H4 (cell line): ENCODE results near the gene PARD6A. TPM values are rescaled to one million over a fixed set of nuclear protein-coding genes. Genes with fewer than 3 reads are reported as not detected.

ENCODE experiments used
- DNase-seq: peaks from one replicate; pipeline ENCODE4 v3.0.0-alpha.2; 2015; ENCODE audit warnings: low spot score
- total RNA-seq: library from RNA; depleted of rRNA; stranded (reverse); fragments of >200 nt; shearing (Covaris generic); gene quantifications from 2 replicates; pipeline ENCODE4 v1.2.3, GENCODE V29; 2014

Gene PARD6A
- total RNA-seq, 1 experiment from 2014 or later = not detected

GRCh38 chr16:67666559-67667452 lies 6.0 kb downstream of the PARD6A start, which contains the start of the genes C16orf86 and ENKD1:
Gene C16orf86 (plus strand): TSS chr16:67666814. CDS start chr16:67666971, 157 bp downstream.
Gene ENKD1 (minus strand): TSS chr16:67666750. CDS start chr16:67666442, 308 bp downstream.
- DNase-seq = peak; percentile 44

GRCh38 chr16:67667453-67667816 lies 6.7 kb downstream of the PARD6A start:
- DNase-seq = no peak

- peak; percentile 90 for DNase-seq
These were observed 7.2 kb downstream of the PARD6A start for GRCh38 chr16:67667817-67668494.

DNA sequence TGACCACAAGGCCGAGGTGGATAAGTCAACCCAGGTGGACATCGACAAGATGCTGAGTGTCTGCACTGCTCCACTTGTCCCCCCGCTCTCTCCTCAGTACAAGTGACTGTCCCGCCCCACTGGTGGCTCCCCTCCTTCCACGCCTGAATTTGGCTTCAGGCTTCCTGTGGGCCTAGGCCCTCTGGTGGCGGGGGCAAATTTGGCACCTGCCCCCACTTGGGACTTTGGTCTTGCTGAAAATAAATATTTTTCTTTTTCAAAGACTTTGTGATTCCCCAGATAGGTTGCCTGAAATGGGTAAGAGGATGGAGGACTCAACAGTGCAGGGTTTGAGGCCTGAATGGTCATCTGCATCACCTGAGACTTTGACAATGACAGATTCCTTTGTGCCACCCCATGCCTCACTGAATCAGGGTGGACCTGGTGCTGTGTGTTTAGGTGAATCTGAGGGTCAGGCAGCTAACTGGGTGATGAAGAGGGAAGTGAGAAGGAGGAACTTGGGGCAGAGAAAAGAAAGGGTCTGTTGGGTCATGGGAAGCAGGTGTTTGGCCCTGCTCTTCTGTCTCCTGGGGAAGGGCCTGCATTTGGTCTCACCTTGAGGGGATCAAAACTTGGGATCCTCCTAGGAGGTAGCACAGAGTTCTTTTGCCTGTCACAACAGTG lies 7.9 kb downstream of the PARD6A start:
- no peak for DNase-seq

- no peak for DNase-seq
These were observed 8.8 kb downstream of the PARD6A start for GRCh38 chr16:67669499-67670101.

DNA sequence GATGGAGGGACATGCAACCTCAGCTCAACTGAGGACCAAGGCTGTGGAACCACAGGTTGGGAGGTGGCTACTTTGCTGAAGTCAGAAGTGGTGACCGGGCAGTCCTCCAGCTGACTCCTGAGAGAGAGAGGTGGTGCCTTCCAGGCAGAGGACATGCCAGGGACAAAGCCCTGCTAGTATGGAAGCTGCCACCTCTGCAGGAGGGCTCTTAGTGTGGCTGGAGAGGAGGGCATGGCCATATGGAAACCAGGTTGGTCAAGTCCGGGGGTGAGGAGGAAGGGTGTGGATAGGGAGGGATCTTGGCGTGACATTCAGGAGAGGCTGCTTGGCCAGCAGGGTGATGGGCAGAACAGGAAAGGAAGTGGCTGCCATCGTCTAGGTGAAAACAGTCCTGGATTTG lies 11.5 kb downstream of the PARD6A start:
- DNase-seq = no peak

DNA sequence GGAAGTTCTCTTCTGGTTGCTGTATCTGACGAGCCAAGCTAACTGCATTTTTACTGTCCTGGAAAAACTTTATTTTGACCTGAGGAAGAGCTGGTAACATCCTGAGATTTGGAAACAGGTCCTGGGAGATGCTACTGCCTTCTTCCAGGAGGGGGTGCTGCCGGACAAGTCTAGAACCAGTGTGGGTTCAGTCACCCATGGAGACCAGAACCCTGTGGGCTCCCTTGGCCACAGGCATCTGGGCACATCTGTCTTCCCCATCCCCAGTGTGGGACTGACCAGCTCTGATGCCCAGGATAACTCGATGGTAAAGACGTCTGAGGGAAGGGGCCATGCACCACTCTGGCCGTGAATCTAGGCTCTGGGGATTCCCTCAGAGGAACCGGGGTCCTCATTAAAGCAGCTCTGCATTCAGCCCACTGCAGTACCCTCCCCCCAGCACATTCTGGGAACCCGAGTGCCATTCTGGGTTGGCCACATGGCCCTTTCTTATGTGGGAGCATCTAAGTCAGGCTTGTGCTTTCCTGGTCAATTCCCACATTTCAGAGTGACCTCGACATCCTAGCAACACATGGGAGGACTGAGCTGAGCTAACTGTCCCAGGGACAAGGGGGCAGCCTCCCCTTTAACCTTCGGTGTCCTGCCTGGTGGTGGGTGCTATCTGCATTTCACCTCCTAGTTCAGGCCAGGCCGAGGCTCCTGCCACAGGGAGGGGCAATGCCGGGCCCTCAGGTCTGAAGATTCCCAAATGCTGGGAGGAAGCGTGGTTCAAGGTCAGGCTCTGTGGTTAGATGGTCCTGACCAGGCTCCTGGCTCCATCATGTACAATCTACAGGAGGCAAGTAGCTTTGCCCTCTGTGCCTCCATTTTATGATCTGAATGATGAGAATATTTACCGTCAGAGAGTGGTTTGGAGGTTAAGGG lies 12.2 kb downstream of the PARD6A start:
- peak; percentile 57 for DNase-seq

DNA sequence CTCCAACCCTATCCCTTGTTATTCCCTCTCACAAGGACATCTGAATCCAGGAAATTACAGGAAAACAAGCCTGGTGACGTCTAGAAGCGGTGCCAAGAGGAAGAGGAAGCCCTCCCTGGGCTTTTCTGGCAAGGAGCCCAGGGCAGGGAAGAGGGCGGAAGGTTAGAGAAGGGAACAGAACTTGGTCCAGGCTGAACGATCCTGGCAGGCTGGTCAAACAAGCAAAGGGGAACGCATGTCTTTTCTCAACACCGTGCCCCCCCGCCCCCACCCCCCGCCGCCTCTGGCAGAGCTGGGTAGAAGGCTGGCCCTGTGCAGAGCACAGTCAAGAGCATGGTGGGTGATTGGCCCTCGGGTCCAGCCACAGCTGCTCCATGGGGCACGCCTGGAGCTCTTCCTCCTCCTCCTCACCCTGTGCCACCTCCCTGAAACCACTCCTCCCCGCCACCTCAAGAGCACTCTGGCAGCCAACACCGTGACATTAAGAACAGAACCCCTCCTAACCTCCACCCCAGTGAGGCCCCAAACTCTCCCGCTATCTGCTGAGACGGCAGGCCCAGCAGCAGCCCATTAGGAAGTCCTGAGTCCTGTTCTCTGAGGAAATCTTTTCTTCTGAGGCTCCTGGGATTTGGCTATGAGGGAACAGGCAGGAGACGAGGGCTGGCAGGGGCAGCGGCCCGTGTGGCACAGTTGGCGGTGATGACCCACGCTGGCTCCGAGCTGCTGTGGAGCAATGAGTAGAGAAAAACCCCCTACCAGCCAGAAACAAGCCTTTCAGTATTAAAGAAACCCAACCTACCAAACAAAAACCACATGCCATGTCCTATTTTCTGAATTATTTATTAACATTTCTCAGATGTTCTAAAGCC lies 13.2 kb downstream of the PARD6A start:
- no peak for DNase-seq

GRCh38 chr16:67674851-67675578 lies 14.3 kb downstream of the PARD6A start:
- no peak for DNase-seq

DNA sequence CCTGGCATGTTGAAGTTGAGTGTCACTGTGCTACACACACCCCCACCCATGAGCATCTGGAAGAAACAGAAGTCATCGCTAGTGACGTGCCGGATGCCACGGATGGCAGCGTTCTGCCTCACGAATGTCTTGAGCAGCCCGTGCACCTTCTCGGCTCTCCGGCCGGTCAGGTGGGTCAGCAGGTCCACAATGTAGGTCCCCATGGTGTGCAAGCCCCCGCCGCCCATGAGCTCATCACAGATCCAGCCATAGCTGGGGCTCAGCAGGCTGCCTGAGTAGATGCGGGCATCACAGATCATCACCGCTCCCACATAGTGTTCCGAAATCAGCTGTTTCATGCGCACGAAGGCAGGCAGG lies 14.8 kb downstream of the PARD6A start:
- no peak for DNase-seq

DNA sequence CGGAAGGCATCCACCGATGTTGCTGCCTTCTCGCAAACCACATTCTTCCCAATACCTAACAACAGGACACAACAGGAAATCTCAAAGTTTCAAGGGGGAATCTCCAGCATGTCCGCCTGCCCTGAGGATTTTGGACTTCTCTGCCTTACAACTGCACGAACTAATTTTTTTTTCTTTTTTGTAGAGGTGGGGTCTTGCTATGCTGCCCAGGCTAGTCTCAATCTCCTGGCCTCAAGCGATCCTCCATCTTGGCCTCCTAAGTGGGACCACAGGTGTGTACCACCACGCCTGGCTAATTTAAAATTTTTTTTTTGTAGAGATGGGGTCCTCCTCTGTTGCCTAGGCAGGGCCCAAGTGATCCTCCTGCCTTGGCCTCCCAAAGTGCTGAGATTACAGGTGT lies 15.2 kb downstream of the PARD6A start:
- DNase-seq = no peak

GRCh38 chr16:67676516-67676915 lies 15.8 kb downstream of the PARD6A start:
- DNase-seq = no peak

DNA sequence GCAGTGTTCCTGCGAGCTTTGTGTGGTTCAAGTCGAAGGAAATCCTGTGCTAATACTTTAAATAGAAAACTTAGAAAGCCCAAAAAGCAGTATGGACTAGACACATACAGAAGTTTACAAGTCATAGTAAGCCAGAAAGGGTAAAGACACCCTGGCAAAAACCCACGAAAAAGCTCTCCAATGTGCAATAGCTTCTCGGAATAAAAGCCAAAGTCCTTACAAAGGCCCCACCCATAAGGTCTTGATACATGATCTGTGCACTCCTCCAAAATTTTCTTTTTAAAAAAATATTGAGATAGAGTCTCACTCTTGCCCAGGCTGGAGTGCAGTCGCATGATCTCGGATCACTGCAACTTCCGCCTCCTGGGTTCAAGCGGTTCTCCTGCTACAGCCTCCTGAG lies 16.2 kb downstream of the PARD6A start:
- DNase-seq = no peak

DNA sequence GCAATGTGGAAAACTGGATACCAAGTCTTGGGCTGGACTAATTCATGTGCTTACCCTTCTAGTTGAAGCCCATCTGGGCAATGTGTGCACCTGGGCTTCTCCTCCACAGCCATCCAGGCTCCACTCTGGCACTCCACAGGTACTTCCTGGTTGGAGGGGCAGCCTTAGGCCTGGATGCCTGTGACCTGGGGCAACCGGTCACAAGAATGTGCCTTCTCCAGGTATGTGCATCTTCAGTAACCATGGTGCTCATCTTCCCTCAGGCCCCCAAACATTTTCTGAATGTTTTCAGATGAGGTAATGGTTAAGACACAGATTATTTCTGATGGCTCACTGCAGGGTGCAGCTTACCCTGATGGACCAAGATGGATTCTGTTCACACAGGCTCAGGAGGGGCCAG lies 17.0 kb downstream of the PARD6A start:
- no peak for DNase-seq

DNA sequence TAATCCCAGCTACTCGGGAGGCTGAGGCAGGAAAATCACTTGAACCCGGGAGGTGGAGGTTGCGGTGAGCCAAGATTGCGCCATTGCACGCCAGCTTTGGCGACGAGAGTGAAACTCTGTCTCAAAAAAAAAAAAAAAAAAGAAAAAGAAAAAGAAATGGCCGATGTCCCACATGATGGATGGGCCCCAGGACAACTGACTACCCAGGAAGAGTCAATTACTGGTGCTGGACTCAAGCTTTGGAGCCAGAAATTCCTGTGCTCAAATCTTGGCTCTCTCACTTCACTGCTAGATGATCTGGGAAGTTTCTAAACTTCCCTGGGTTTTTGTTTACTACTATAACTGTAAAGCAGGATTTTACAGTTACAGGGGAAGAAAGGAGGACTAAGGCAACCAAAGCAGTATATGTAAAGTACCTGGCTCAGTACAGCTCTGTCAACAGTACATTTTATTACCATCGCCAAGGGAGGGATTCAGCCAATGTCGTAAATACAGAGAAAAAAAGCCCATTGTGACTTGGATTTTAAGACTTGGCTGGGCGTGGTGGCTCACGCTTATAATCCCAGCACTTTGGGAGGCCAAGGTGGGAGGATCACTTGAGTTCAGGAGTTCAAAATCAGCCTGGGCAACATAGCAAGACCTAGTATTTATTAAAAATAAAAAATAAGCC lies 17.7 kb downstream of the PARD6A start:
- no peak for DNase-seq

DNA sequence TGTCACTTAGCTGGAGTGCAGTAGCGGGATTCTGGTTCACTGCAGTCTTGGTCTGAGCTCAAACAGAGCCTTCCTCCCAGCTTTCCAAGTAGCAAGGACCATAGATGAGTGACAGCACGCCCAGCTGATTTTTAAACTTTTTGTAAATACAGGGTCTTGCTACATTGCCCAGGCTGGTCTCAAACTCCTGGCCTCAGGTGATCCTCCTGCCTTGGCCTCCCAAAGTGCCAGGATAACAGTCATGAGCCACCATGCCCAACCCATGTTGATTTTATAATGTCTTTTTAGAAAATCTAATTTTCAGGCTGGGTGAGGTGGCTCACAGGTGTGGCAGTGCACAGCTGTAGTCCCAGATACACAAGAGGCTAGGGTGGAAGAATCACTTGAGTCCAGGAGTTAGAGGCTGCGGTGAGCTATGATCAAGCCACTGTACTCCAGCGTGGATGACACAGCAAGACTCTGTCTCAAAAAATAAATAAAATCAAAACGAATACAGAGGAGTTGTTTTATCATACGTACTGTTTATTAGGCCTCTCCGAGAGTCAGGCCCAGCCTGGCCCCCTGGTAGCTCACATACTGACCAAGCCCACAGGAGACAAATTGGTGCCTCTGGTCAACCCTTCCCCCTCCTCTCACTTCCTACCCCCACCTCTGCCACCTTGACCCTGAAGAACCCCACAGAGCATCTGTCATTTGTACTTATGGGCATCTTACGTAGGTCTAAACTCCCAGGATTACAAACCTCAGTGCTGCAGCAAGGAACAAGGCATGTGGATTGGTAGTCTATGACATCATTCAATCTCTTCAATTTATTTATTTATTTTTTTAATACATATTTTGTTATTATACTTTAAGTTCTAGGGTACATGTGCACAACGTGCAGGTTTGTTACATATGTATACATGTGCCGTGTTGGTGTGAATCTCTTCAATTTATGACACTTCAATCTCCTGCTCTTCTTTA lies 19.5 kb downstream of the PARD6A start:
- DNase-seq = no peak

DNA sequence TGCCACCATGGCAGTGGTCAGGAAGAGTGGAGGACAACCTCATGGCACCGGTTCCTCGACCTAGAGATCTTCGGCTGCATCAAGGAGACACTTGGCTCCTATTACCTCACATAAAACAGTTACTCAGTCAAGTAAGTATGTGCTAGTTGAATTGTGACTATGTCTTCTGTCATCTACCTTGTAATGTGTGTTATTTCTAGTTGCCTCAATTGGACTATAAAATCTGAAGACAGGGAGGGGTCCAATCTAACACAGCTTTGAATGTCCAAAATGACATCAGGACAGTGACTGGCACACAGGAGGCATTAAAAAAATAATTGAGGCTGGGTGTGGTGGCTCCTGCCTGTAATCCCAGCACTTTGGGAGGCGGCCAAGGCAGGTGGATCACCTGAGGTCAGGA lies 23.0 kb downstream of the PARD6A start:
- DNase-seq = no peak
